ENCODE data around the gene YWHAG.

DNA sequence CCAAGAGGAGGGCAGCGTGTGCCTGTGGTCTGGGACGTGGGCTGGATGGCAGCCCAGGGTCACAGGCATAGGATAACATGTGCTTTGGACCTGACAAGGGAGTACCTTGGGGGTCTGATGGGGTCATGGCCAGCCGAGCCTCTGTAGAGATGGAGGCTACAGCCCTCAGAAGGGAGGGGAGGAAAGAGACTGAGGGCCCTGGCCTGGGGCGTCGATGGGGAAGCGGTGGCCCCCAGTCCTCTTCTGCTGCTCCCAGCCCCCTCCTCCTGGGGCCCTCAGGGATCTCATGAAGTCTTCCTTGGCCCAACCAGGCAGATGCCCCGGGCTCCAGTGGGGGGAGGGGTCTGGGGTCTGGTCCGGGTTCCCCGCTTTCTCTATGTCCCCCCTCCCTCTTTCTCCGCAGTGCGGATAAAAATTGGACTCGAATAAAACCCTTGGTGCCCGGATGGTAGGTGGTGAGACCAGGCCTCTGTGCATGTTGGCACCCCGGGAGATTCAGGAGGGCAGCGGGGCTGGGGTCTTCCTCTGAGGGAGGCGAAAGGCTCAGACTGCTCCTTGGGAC lies 71.9 kb downstream of the YWHAG start:
- TF ChIP-seq, protein P1, sequence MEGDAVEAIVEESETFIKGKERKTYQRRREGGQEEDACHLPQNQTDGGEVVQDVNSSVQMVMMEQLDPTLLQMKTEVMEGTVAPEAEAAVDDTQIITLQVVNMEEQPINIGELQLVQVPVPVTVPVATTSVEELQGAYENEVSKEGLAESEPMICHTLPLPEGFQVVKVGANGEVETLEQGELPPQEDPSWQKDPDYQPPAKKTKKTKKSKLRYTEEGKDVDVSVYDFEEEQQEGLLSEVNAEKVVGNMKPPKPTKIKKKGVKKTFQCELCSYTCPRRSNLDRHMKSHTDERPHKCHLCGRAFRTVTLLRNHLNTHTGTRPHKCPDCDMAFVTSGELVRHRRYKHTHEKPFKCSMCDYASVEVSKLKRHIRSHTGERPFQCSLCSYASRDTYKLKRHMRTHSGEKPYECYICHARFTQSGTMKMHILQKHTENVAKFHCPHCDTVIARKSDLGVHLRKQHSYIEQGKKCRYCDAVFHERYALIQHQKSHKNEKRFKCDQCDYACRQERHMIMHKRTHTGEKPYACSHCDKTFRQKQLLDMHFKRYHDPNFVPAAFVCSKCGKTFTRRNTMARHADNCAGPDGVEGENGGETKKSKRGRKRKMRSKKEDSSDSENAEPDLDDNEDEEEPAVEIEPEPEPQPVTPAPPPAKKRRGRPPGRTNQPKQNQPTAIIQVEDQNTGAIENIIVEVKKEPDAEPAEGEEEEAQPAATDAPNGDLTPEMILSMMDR (conservative IDR thresholded peaks at IDR 0.05; ENCODE audit: low read depth in 2 of 2): no peak
- TF ChIP-seq POLR2AphosphoS5 (IDR thresholded peaks at IDR 0.05; ENCODE audit: low read depth): no peak
- no peak for TF ChIP-seq EZH2 (IDR thresholded peaks at IDR 0.05; ENCODE audit: low read depth, unreplicated experiment)
- no peak for TF ChIP-seq ZNF114 (CRISPR knock-in tag; IDR thresholded peaks at IDR 0.05)
- TF ChIP-seq EZH2phosphoT487 (IDR thresholded peaks at IDR 0.05; ENCODE audit: unreplicated experiment): no peak
- TF ChIP-seq JUNB (IDR thresholded peaks at IDR 0.05; ENCODE audit: unreplicated experiment): no peak
- TF ChIP-seq CREB1 (CRISPR knock-in tag; IDR thresholded peaks at IDR 0.05; ENCODE audit: low read depth): no peak
- TF ChIP-seq NANOG (IDR thresholded peaks at IDR 0.05; ENCODE audit: borderline replicate concordance): no peak
- TF ChIP-seq, protein P2, sequence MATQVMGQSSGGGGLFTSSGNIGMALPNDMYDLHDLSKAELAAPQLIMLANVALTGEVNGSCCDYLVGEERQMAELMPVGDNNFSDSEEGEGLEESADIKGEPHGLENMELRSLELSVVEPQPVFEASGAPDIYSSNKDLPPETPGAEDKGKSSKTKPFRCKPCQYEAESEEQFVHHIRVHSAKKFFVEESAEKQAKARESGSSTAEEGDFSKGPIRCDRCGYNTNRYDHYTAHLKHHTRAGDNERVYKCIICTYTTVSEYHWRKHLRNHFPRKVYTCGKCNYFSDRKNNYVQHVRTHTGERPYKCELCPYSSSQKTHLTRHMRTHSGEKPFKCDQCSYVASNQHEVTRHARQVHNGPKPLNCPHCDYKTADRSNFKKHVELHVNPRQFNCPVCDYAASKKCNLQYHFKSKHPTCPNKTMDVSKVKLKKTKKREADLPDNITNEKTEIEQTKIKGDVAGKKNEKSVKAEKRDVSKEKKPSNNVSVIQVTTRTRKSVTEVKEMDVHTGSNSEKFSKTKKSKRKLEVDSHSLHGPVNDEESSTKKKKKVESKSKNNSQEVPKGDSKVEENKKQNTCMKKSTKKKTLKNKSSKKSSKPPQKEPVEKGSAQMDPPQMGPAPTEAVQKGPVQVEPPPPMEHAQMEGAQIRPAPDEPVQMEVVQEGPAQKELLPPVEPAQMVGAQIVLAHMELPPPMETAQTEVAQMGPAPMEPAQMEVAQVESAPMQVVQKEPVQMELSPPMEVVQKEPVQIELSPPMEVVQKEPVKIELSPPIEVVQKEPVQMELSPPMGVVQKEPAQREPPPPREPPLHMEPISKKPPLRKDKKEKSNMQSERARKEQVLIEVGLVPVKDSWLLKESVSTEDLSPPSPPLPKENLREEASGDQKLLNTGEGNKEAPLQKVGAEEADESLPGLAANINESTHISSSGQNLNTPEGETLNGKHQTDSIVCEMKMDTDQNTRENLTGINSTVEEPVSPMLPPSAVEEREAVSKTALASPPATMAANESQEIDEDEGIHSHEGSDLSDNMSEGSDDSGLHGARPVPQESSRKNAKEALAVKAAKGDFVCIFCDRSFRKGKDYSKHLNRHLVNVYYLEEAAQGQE (IDR thresholded peaks at IDR 0.05; ENCODE audit: unreplicated experiment): no peak
- TF ChIP-seq, protein P3, sequence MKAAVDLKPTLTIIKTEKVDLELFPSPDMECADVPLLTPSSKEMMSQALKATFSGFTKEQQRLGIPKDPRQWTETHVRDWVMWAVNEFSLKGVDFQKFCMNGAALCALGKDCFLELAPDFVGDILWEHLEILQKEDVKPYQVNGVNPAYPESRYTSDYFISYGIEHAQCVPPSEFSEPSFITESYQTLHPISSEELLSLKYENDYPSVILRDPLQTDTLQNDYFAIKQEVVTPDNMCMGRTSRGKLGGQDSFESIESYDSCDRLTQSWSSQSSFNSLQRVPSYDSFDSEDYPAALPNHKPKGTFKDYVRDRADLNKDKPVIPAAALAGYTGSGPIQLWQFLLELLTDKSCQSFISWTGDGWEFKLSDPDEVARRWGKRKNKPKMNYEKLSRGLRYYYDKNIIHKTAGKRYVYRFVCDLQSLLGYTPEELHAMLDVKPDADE (IDR thresholded peaks at IDR 0.05): no peak
- no peak for TF ChIP-seq STAT1 (IDR thresholded peaks at IDR 0.05; ENCODE audit: unreplicated experiment)
- TF ChIP-seq ZNF331 (CRISPR knock-in tag; IDR thresholded peaks at IDR 0.05; ENCODE audit: low read depth): no peak
